HepG2 (cell line): Measurements from ENCODE around the gene SLC5A6. TPM values are rescaled to one million over a fixed set of nuclear protein-coding genes. Genes with fewer than 3 reads are reported as not detected.

Experiments
- DNMT3B ChIP-seq: conservative IDR thresholded peaks from 2 replicates; pipeline ENCODE4 v1.6.1; 2016; ENCODE audit warnings: missing biosample characterization, control low read depth
- GPBP1L1 ChIP-seq: sonication (generic); formaldehyde crosslinking; IDR thresholded peaks from 2 replicates; pipeline ENCODE4 v1.5.0; 2020; ENCODE audit warnings: mild to moderate bottlenecking, missing genetic modification reagents
- NCOA5 ChIP-seq: sonication (generic); formaldehyde crosslinking; IDR thresholded peaks from 2 replicates; pipeline ENCODE4 v1.4.0; 2020; ENCODE audit warnings: missing genetic modification reagents
- RBAK ChIP-seq: sonication (generic); formaldehyde crosslinking; IDR thresholded peaks from 2 replicates; pipeline ENCODE4 v1.5.1; 2020; ENCODE audit warnings: mild to moderate bottlenecking, missing genetic modification reagents
- SOX5 ChIP-seq: IDR thresholded peaks from 2 replicates; pipeline ENCODE4 v1.6.1; 2016; ENCODE audit warnings: borderline replicate concordance
- ZBTB33 ChIP-seq: sonication (generic); formaldehyde crosslinking; IDR thresholded peaks from 2 replicates; pipeline ENCODE4 v1.4.0; 2020; ENCODE audit warnings: missing genetic modification reagents
- ZHX2 ChIP-seq, 2 experiments: sonication (generic) in 1 of 2; formaldehyde crosslinking in 1 of 2; IDR thresholded peaks; 2 replicates each; pipeline versions ENCODE4 v1.6.1 to v1.9.0; 2014 to 2022; ENCODE audit warnings: antibody characterized with exemption in 1 of 2, borderline replicate concordance in 1 of 2, inconsistent platforms in 1 of 2, low read depth in 1 of 2, missing genetic modification reagents in 1 of 2
- ZMYM2 ChIP-seq: sonication (generic); formaldehyde crosslinking; IDR thresholded peaks from 2 replicates; pipeline ENCODE4 v1.8.0; 2022; ENCODE audit warnings: mild to moderate bottlenecking, missing genetic modification reagents
- ZNF276 ChIP-seq: sonication (generic); formaldehyde crosslinking; IDR thresholded peaks from 2 replicates; pipeline ENCODE4 v1.4.0; 2020; ENCODE audit warnings: mild to moderate bottlenecking, low read depth, missing genetic modification reagents
- ZNF280B ChIP-seq: sonication (generic); formaldehyde crosslinking; IDR thresholded peaks from 2 replicates; pipeline ENCODE4 v1.5.0; 2020; ENCODE audit warnings: missing genetic modification reagents, mild to moderate bottlenecking, borderline replicate concordance
- ZNF296 ChIP-seq: sonication (generic); formaldehyde crosslinking; conservative IDR thresholded peaks from 2 replicates; pipeline ENCODE4 v1.5.0; 2020; ENCODE audit warnings: mild to moderate bottlenecking, missing genetic modification reagents
- ZNF383 ChIP-seq: sonication (generic); formaldehyde crosslinking; IDR thresholded peaks from 2 replicates; pipeline ENCODE4 v1.4.0; 2020; ENCODE audit warnings: missing genetic modification reagents, mild to moderate bottlenecking, borderline replicate concordance
- ZNF704 ChIP-seq: sonication (generic); formaldehyde crosslinking; IDR thresholded peaks from 2 replicates; pipeline ENCODE4 v1.8.1; 2023; ENCODE audit warnings: mild to moderate bottlenecking, inconsistent platforms, moderate library complexity, missing genetic modification reagents, borderline replicate concordance
- ZSCAN29 ChIP-seq: sonication (generic); formaldehyde crosslinking; conservative IDR thresholded peaks from 2 replicates; pipeline ENCODE4 v1.4.0; 2020; ENCODE audit warnings: mild to moderate bottlenecking, missing genetic modification reagents
- polyA plus RNA-seq, 8 experiments: library from polyadenylated mRNA; depleted of rRNA in 3 of 8; stranded (reverse) in 7 of 8; unstranded in 1 of 8; fragments of >200 nt; fragmentation: Illumina TruSeq in 4 of 8; extraction: Trizol in 4 of 8; gene quantifications; 2 replicates each; pipeline versions ENCODE4 v1.2.1 to v1.2.3, GENCODE V29; 2011 to 2016; ENCODE audit warnings: low read depth in 4 of 8, missing spikeins in 1 of 8, mixed read lengths in 1 of 8; ENCODE audit not compliant: insufficient read depth in 1 of 8
- total RNA-seq, 5 experiments: library from RNA; depleted of rRNA; stranded (reverse); fragments of >200 nt; fragmentation: Illumina TruSeq; extraction: Trizol; gene quantifications; 2 replicates each; pipeline ENCODE4 v1.2.3, GENCODE V29; 2016; ENCODE audit warnings: low read depth in 1 of 5

Gene SLC5A6
- total and polyA plus RNA-seq, 2 of the 13 experiments (the other 11 are each of a cell fraction or from before 2014, with no cell fraction given) = 135 to 417 TPM

- TF ChIP-seq ZNF704 (CRISPR knock-in tag) = no peak
- no peak for TF ChIP-seq ZNF276
- no peak for TF ChIP-seq NCOA5 (CRISPR knock-in tag)
- TF ChIP-seq ZSCAN29 (CRISPR knock-in tag) = no peak
- TF ChIP-seq ZMYM2 = no peak
- no peak for TF ChIP-seq DNMT3B (CRISPR knock-in tag)
- no peak for TF ChIP-seq ZNF280B (CRISPR knock-in tag)
- TF ChIP-seq SOX5 = no peak; the same call in 1 of the 2 replicates
- no peak for TF ChIP-seq ZBTB33 (CRISPR knock-in tag)
- no peak for TF ChIP-seq ZHX2 (IDR thresholded peaks at IDR 0.05; ENCODE audit: low read depth)
- TF ChIP-seq ZHX2 (CRISPR knock-in tag; IDR thresholded peaks at IDR 0.05; ENCODE audit: borderline replicate concordance) = no peak
- no peak for TF ChIP-seq RBAK (CRISPR knock-in tag)
- TF ChIP-seq ZNF383 = no peak
- TF ChIP-seq ZNF296 (CRISPR knock-in tag) = no peak
- TF ChIP-seq GPBP1L1 = no peak
Observed at GRCh38 chr2:27152102-27152795, 59.8 kb downstream of the SLC5A6 start (continued).
